GM18951 (cell line): Measurements from ENCODE around the gene TTC12.

ENCODE experiments used
- POLR2A ChIP-seq: IDR thresholded peaks from 4 replicates; pipeline ENCODE4 v1.6.1; 2011; ENCODE audit warnings: mild to moderate bottlenecking; ENCODE audit not compliant: insufficient read length, insufficient read depth; ENCODE audit errors: extremely low read depth
- in situ Hi-C: fragments of 300-500 bp; cut with MboI; formaldehyde crosslinking; loops from one replicate; pipeline ENCODE4 v1.12.0; 2022; ENCODE audit warnings: low sequenced_read_pairs, mixed read lengths, inconsistent platforms; ENCODE audit not compliant: unreplicated experiment

The TTC12 gene

GRCh38 chr11:113410414-113411135 is 96.2 kb downstream of the TTC12 start:
- TF ChIP-seq POLR2A = no peak
- in situ Hi-C loops = no loop called here

- TF ChIP-seq POLR2A = no peak
- in situ Hi-C loops = no loop called here
These were observed 97.2 kb downstream of the TTC12 start for GRCh38 chr11:113411536-113411935.

GRCh38 chr11:113412675-113413074 is 98.3 kb downstream of the TTC12 start:
- in situ Hi-C loops = no loop called here
- TF ChIP-seq POLR2A = no peak

GRCh38 chr11:113415343-113415742 is 101.0 kb downstream of the TTC12 start:
- in situ Hi-C loops = no loop called here
- TF ChIP-seq POLR2A = no peak
